Spinal cord (tissue), 10 donors: ENCODE data around the gene CFAP100. TPM values are rescaled to one million over a fixed set of nuclear protein-coding genes. Genes with fewer than 3 reads are reported as not detected.

ENCODE experiments used
- DNase-seq, 6 donors: peaks; one replicate each; pipeline versions ENCODE4 v3.0.0 to v3.0.0-alpha.2; 2013 to 2015; ENCODE audit warnings: low spot score in 6 of 6, low read depth in 4 of 6
- H3K27ac ChIP-seq: one replicate; pipeline ENCODE4 v1.5.1; 2013; ENCODE audit warnings: low read depth, low read length, control low read depth
- H3K27me3 ChIP-seq: one replicate; pipeline ENCODE4 v1.6.1; 2013; ENCODE audit warnings: low read length; ENCODE audit not compliant: control insufficient read depth, insufficient read depth
- H3K36me3 ChIP-seq: one replicate; pipeline ENCODE4 v1.6.1; 2013; ENCODE audit warnings: low read length; ENCODE audit not compliant: control insufficient read depth, insufficient read depth
- H3K4me1 ChIP-seq: one replicate; pipeline ENCODE4 v1.6.1; 2013; ENCODE audit warnings: low read length; ENCODE audit not compliant: control insufficient read depth, insufficient read depth
- H3K4me3 ChIP-seq: one replicate; pipeline ENCODE4 v1.5.1; 2013; ENCODE audit warnings: low read depth, low read length, control low read depth
- H3K9me3 ChIP-seq: one replicate; pipeline ENCODE4 v1.6.1; 2013; ENCODE audit warnings: low read length; ENCODE audit not compliant: control insufficient read depth, insufficient read depth
- WGBS: methylation state at CpG from one replicate; pipeline ENCODE4 v1.1.5; 2013; ENCODE audit warnings: missing lambda C conversion rate; ENCODE audit not compliant: insufficient coverage; 5-methylcytosine and 5-hydroxymethylcytosine counted together
- polyA plus RNA-seq, 2 donors: library from polyadenylated mRNA; unstranded; fragments of 120-200 nt; gene quantifications; one replicate each; pipeline ENCODE4 v1.2.1, GENCODE V29; 2013; ENCODE audit not compliant: insufficient read length in 2 of 2
- total RNA-seq, 2 donors: library from RNA; depleted of rRNA in 1 of 2; stranded (reverse); fragments of 120-200 nt in 1 of 2; fragments of >200 nt in 1 of 2; gene quantifications; one replicate each; pipeline versions ENCODE4 v1.2.3 to v1.2.4, GENCODE V29; 2013 to 2014
- donor health status: healthy.

Gene CFAP100
- total and polyA plus RNA-seq, 4 donors: 2.2 to 16.6 (median 14.4) TPM

DNA sequence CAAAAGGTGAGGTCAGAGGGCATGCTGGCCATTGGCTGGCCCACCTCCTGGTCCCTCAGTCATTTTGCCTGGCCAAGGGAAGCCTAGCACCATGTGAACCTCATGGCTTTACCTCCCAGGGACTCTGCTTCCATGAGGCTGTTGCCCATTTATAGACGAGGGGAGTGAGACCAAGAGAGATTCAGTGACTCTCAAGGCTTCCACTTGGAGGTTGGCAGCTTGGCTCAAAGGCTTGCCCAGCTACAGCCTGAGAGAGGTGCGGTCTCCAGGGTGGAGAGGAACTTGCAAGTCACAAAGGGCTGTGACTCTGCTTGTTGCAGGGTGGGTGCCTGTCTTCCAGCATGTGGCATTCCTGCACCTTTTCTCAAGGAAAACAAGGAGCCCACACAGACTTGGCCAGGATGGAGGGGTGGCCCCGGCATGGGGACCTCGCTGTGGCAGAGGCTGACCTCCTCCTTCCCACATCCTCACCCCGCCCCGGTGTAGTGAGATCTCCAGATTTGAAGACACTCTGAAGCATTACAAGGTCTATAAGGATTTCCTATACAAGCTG, 24.5 kb downstream of the CFAP100 start:
- no peaks in the 10 kb centered on the region for H3K9me3 ChIP-seq
- H3K27ac ChIP-seq: no peak overlapping the region
- H3K36me3 ChIP-seq: peaks cover 47% of the 10 kb centered on the region
- peaks cover 6% of the 10 kb centered on the region for H3K27me3 ChIP-seq
- no peak overlapping the region for H3K4me3 ChIP-seq
- H3K4me1 ChIP-seq: no peaks in the 10 kb centered on the region
- no peak for DNase-seq
- 100% methylated on average over 4 of the region's 6 CpGs for WGBS

DNA sequence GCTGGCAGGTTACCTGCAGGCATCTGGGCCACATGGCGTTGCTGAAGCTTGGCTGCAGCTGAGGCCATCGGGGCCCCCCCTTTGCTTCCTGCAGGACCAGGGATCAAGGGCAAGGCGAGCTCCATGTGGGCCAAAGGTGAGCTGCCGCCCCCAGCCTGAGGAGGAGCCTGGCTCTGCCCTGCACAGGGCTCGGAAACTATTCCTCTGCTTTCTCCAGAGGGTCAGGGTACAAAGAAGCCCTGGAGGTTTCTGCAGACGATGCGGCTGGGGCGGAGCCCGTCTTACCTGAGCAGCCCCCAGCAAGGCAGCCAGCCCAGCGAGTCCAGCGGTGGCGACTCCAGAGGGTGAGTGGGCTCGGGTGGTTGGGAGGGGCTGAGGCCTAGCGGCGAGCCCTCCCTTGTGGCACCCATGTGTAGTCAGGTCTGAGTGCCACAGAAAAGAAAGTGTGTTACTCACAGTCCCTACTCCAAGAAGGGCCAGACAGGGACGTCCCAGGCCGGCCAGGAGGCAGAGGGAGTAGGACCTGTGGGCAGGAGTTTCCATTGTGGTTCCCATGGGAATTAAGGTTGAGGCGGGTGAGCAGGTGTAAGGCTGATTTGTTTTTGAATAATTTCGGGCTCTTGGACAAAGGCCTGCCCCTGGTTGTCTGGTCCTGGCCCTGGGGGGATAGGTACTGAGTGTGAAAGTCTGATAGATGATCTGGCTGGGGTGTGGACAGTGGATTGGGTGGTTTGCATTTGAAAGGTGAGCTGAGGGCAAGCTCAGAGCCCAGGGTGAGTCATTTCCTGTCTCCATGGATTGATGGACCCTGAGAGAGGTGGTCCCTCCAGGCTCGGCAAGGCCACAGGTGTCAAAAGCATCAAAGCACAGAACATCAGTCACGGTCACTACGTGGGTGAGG, 25.4 kb downstream of the CFAP100 start:
- no peak for DNase-seq
- H3K4me1 ChIP-seq: no peaks in the 10 kb centered on the region
- WGBS: 84% methylated on average over 20 of the region's 22 CpGs
- H3K4me3 ChIP-seq: no peak overlapping the region
- H3K36me3 ChIP-seq: peaks cover 47% of the 10 kb centered on the region
- H3K27ac ChIP-seq: no peak overlapping the region
- peaks cover 6% of the 10 kb centered on the region for H3K27me3 ChIP-seq
- no peaks in the 10 kb centered on the region for H3K9me3 ChIP-seq

DNA sequence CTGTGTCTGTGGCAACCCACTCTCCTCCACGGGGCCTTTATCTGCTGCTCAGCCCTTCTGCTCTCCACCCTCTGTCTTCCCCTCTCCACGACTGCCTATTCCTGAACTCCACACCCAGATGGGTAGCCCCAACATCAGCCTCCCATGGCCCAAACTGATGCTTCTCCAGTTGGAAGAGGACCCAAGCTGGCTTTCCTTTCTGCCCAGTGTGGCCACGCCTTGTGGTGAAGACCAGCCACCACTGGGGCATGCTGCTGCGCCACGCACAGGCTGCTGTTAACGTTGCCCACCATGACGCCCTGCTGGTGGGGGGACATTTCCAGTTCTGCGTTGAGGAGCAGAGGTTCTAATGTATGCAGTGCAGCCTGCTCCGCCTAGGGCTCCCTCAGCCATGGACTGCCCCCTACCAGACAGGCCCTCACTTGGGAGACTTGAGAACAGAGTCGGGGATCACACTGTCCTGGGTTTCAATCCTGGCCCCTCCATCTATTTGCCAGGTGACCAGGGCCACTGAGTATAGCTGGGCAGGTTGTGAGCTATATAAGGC, 26.9 kb downstream of the CFAP100 start:
- 87% methylated on average over 10 of the region's 10 CpGs for WGBS
- H3K27ac ChIP-seq: no peak overlapping the region
- no peak overlapping the region for H3K4me3 ChIP-seq
- no peaks in the 10 kb centered on the region for H3K4me1 ChIP-seq
- peaks cover under 1% of the 10 kb centered on the region for H3K9me3 ChIP-seq
- no peaks in the 10 kb centered on the region for H3K27me3 ChIP-seq
- peaks cover 47% of the 10 kb centered on the region for H3K36me3 ChIP-seq
- DNase-seq: no peak

- no peak overlapping the region for H3K4me3 ChIP-seq
- H3K4me1 ChIP-seq: no peaks in the 10 kb centered on the region
- 93% methylated on average over 8 of the region's 8 CpGs for WGBS
- peaks cover 47% of the 10 kb centered on the region for H3K36me3 ChIP-seq
- peaks cover 2% of the 10 kb centered on the region for H3K9me3 ChIP-seq
- no peaks in the 10 kb centered on the region for H3K27me3 ChIP-seq
- DNase-seq: no peak
- H3K27ac ChIP-seq: no peak overlapping the region
Measured at GRCh38 chr3:126422121-126422520, 27.4 kb downstream of the CFAP100 start.

GRCh38 chr3:126422571-126423091, 27.9 kb downstream of the CFAP100 start:
- no peaks in the 10 kb centered on the region for H3K27me3 ChIP-seq
- no peak overlapping the region for H3K27ac ChIP-seq
- no peak overlapping the region for H3K4me3 ChIP-seq
- WGBS: 84% methylated on average over 4 of the region's 4 CpGs
- peaks cover 47% of the 10 kb centered on the region for H3K36me3 ChIP-seq
- no peak for DNase-seq
- no peaks in the 10 kb centered on the region for H3K4me1 ChIP-seq
- H3K9me3 ChIP-seq: peaks cover 2% of the 10 kb centered on the region

GRCh38 chr3:126423191-126424038, 28.7 kb downstream of the CFAP100 start:
- Histone ChIP-seq H3K27me3 (no peaks in the 10 kb centered on the region), H3K36me3 (peaks cover 44% of the 10 kb centered on the region), H3K9me3 (peaks cover 2% of the 10 kb centered on the region), H3K4me3 (no peak overlapping the region), H3K27ac (no peak overlapping the region), H3K4me1 (no peaks in the 10 kb centered on the region)
- WGBS: 80% methylated on average over 26 of the region's 26 CpGs
- DNase-seq: no peak

GRCh38 chr3:126424039-126424717, 29.5 kb downstream of the CFAP100 start:
- Histone ChIP-seq H3K4me3 (no peak overlapping the region), H3K9me3 (peaks cover 2% of the 10 kb centered on the region), H3K27me3 (no peaks in the 10 kb centered on the region), H3K4me1 (no peaks in the 10 kb centered on the region), H3K36me3 (peaks cover 40% of the 10 kb centered on the region), H3K27ac (no peak overlapping the region)
- WGBS: 93% methylated on average over 9 of the region's 10 CpGs
- no peak for DNase-seq

DNA sequence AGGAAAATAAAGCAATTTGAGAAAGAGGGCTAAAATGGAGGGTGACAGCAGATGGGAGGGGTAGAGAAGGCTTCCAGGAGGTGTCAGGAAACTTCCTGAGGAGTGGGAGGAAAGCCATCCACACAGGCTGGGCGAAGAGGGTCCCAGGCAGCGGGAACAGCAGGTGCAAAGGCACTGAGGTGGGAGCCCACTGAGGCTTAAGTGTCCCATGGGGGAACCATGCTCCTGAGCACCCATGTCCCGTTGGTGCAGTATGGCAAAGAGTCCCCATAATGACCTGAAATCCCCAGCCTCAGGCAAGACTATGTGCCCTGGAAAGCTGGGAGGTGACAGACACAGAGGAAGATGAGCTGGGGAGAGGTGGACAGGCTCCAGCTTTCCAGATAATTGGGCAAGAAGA, 30.0 kb downstream of the CFAP100 start:
- Histone ChIP-seq H3K4me3 (no peak overlapping the region), H3K4me1 (no peaks in the 10 kb centered on the region), H3K27me3 (no peaks in the 10 kb centered on the region), H3K27ac (no peak overlapping the region), H3K9me3 (peaks cover 2% of the 10 kb centered on the region), H3K36me3 (peaks cover 35% of the 10 kb centered on the region)
- no peak for DNase-seq
- 62% methylated on average over 3 of the region's 3 CpGs for WGBS

- WGBS: no CpG with 5 or more reads among the region's 1 CpG
- no peaks in the 10 kb centered on the region for H3K27me3 ChIP-seq
- DNase-seq: no peak
- no peak overlapping the region for H3K4me3 ChIP-seq
- H3K4me1 ChIP-seq: peaks cover 7% of the 10 kb centered on the region
- H3K36me3 ChIP-seq: peaks cover 32% of the 10 kb centered on the region
- H3K27ac ChIP-seq: no peak overlapping the region
- H3K9me3 ChIP-seq: peaks cover 8% of the 10 kb centered on the region
Measured at GRCh38 chr3:126431103-126431534, 36.4 kb downstream of the CFAP100 start.
